Measurements from ENCODE around the gene OVOL3. TPM values are rescaled to one million over a fixed set of nuclear protein-coding genes. Genes with fewer than 3 reads are reported as not detected.

The OVOL3 gene
- total RNA-seq, result not detected in 2 replicates

GRCh38 chr19:36110487-36111199 lies at the start of gene OVOL3:
Gene OVOL3, plus strand, starts transcription at chr19:36111143. Its CDS starts 60 bp downstream, at chr19:36111203.

GRCh38 chr19:36114721-36115452 lies 3.9 kb downstream of the OVOL3 start, which contains the start of gene POLR2I:
Gene POLR2I, minus strand, starts transcription at chr19:36114875. Its CDS starts 19 bp downstream, at chr19:36114856.

GRCh38 chr19:36115453-36116343 lies 4.8 kb downstream of the OVOL3 start, which contains the start of gene TBCB:
Gene TBCB, plus strand, starts transcription at chr19:36115468. Its CDS starts 93 bp downstream, at chr19:36115561.

GRCh38 chr19:36139473-36140303 lies 28.7 kb downstream of the OVOL3 start, which contains the start of gene CAPNS1:
Gene CAPNS1, plus strand, starts transcription at chr19:36140066. Its CDS starts 946 bp downstream, at chr19:36141012.

GRCh38 chr19:36152352-36153091 lies 41.6 kb downstream of the OVOL3 start, which contains the start of gene COX7A1:
Gene COX7A1, minus strand, starts transcription at chr19:36152447. Its CDS starts 40 bp downstream, at chr19:36152407.

Other genes starting within 250 kb of the OVOL3 start
- gene APLP1, start 242.6 kb upstream of the OVOL3 start, total RNA-seq, result 7.7 and 14.0 TPM in 2 replicates
- 3.2 and 4.0 TPM in 2 replicates for gene NFKBID, start 210.6 kb upstream of the OVOL3 start, total RNA-seq
- gene HCST, start 208.6 kb upstream of the OVOL3 start, total RNA-seq, result 0.79 and 1.2 TPM in 2 replicates
- not detected in 2 replicates for gene TYROBP, start 202.8 kb upstream of the OVOL3 start, total RNA-seq
- gene LRFN3, start 174.8 kb upstream of the OVOL3 start, total RNA-seq, result 1.5 and 2.4 TPM in 2 replicates
- 13.5 and 15.2 TPM in 2 replicates for gene SDHAF1, start 116.0 kb upstream of the OVOL3 start, total RNA-seq
- gene SYNE4, start 102.3 kb upstream of the OVOL3 start, total RNA-seq, result 0.25 TPM in 1 of 2 replicates, not detected in the other
- 13.9 and 18.8 TPM in 2 replicates for gene ALKBH6, start 96.9 kb upstream of the OVOL3 start, total RNA-seq
- gene CLIP3, start 78.3 kb upstream of the OVOL3 start, total RNA-seq, result 3.4 and 11.8 TPM in 2 replicates
- gene THAP8, start 56.9 kb upstream of the OVOL3 start, total RNA-seq, result 0.50 and 1.2 TPM in 2 replicates
- 3.2 and 6.2 TPM in 2 replicates for gene WDR62, start 56.2 kb upstream of the OVOL3 start, total RNA-seq
- 87.4 and 111 TPM in 2 replicates for gene POLR2I, start 3.7 kb downstream of the OVOL3 start, total RNA-seq
- gene TBCB, start 4.3 kb downstream of the OVOL3 start, total RNA-seq, result 265 and 341 TPM in 2 replicates
- 545 and 630 TPM in 2 replicates for gene CAPNS1, start 28.9 kb downstream of the OVOL3 start, total RNA-seq
- 79.4 and 93.1 TPM in 2 replicates for gene COX7A1, start 41.3 kb downstream of the OVOL3 start, total RNA-seq
- gene ZNF565, start 103.5 kb downstream of the OVOL3 start, total RNA-seq, result 5.9 and 7.1 TPM in 2 replicates
- gene ZNF146, start 104.0 kb downstream of the OVOL3 start, total RNA-seq, result 83.0 and 86.5 TPM in 2 replicates